Astrocyte (in vitro differentiated cells and primary cell): Measurements from ENCODE around the gene BRD4. TPM values are rescaled to one million over a fixed set of nuclear protein-coding genes. Genes with fewer than 3 reads are reported as not detected.

ENCODE experiments used
- DNase-seq: peaks from one replicate; pipeline ENCODE4 v3.0.0-alpha.2; 2010; ENCODE audit warnings: low read depth
- FAIRE-seq: peaks from 2 replicates; lab custom pipeline; 2011; peaks lifted over from hg19 to GRCh38; lab: Jason Lieb, UNC
- H2AFZ ChIP-seq: 2 replicates; pipeline ENCODE4 v1.6.0; 2012; ENCODE audit warnings: low read depth, low read length, inconsistent platforms
- H3K27ac ChIP-seq: 2 replicates; pipeline ENCODE4 v1.5.1; 2011; ENCODE audit warnings: low read depth, low read length, inconsistent platforms
- H3K27me3 ChIP-seq: 2 replicates; pipeline ENCODE4 v1.6.0; 2011; ENCODE audit warnings: low read length, inconsistent platforms; ENCODE audit not compliant: insufficient read depth
- H3K36me3 ChIP-seq: 2 replicates; pipeline ENCODE4 v1.5.1; 2011; ENCODE audit warnings: low read length, inconsistent platforms; ENCODE audit not compliant: insufficient read depth
- H3K4me1 ChIP-seq: 2 replicates; pipeline ENCODE4 v1.5.1; 2011; ENCODE audit warnings: low read length, inconsistent platforms; ENCODE audit not compliant: insufficient read depth
- H3K4me2 ChIP-seq: 2 replicates; pipeline ENCODE4 v1.6.0; 2012; ENCODE audit warnings: low read length, inconsistent platforms
- H3K4me3 ChIP-seq: 2 replicates; pipeline ENCODE4 v1.5.1; 2011; ENCODE audit warnings: low read depth, mild to moderate bottlenecking, low read length, inconsistent platforms; ENCODE audit not compliant: insufficient read depth
- H3K79me2 ChIP-seq: 2 replicates; pipeline ENCODE4 v1.6.0; 2012; ENCODE audit warnings: mild to moderate bottlenecking, low read length, inconsistent platforms; ENCODE audit not compliant: insufficient read depth
- H3K9ac ChIP-seq: 2 replicates; pipeline ENCODE4 v1.6.0; 2012; ENCODE audit warnings: mild to moderate bottlenecking, low read length, inconsistent platforms
- H3K9me3 ChIP-seq: 2 replicates; pipeline ENCODE4 v1.5.1; 2012; ENCODE audit warnings: low read depth, mild to moderate bottlenecking, low read length, inconsistent platforms; ENCODE audit not compliant: insufficient read depth
- H4K20me1 ChIP-seq: 2 replicates; pipeline ENCODE4 v1.6.0; 2012; ENCODE audit warnings: low read length, inconsistent platforms; ENCODE audit not compliant: insufficient read depth
- H3K27ac Mint-ChIP-seq: one replicate; pipeline ENCODE4 v1.8.0; 2021; ENCODE audit warnings: mild to moderate bottlenecking, mixed read lengths; ENCODE audit not compliant: unreplicated experiment
- H3K27me3 Mint-ChIP-seq: one replicate; pipeline ENCODE4 v1.8.0; 2021; ENCODE audit warnings: low read depth, mixed read lengths; ENCODE audit not compliant: unreplicated experiment
- H3K36me3 Mint-ChIP-seq: one replicate; pipeline ENCODE4 v1.8.0; 2021; ENCODE audit warnings: low read depth, mixed read lengths; ENCODE audit not compliant: unreplicated experiment
- H3K4me1 Mint-ChIP-seq: one replicate; pipeline ENCODE4 v1.8.0; 2021; ENCODE audit warnings: low read depth, mixed read lengths; ENCODE audit not compliant: unreplicated experiment
- H3K4me3 Mint-ChIP-seq: one replicate; pipeline ENCODE4 v1.8.0; 2021; ENCODE audit warnings: mild to moderate bottlenecking, moderate library complexity, mixed read lengths; ENCODE audit not compliant: unreplicated experiment
- H3K9me3 Mint-ChIP-seq: one replicate; pipeline ENCODE4 v1.8.0; 2021; ENCODE audit warnings: mild to moderate bottlenecking, mixed read lengths; ENCODE audit not compliant: unreplicated experiment
- EZH2 ChIP-seq: IDR thresholded peaks from 2 replicates; pipeline ENCODE4 v1.6.1; 2012; ENCODE audit warnings: mild to moderate bottlenecking, low read length, inconsistent platforms; ENCODE audit not compliant: insufficient read depth
- total RNA-seq: library from RNA; stranded (reverse); gene quantifications from 2 replicates; pipeline ENCODE4 v1.2.1, GENCODE V29; 2021
- TF ChIP-seq, protein P1 (sequence below): IDR thresholded peaks from 2 replicates; pipeline ENCODE4 v1.5.1; 2011; ENCODE audit warnings: low read depth, mild to moderate bottlenecking, inconsistent platforms, low read length, moderate library complexity; ENCODE audit not compliant: insufficient read depth

The BRD4 gene
- total RNA-seq, 1 donor from 2014 or later = 128 TPM

DNA sequence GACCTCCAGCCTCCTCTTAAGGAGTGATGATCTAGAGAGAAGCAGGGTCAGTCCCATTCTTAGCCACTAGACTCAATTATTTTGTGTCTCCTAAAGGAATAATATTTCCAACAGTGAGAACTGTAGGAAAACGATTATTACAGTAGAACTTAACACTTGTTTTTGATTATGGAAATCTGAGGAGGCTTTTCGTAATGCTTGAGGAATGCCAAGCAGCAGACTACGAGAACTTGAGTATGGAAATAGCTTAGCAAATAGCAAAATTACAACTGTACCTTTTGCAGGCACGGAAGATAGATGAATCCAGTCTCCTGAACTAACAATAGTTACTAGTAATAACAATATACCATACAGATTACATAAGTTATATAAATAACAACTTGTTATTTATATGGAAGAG is 12.2 kb downstream of the BRD4 start:
- FAIRE-seq = peak; percentile 13
- peaks cover 51% of the 10 kb centered on the region for H3K4me1 ChIP-seq

DNA sequence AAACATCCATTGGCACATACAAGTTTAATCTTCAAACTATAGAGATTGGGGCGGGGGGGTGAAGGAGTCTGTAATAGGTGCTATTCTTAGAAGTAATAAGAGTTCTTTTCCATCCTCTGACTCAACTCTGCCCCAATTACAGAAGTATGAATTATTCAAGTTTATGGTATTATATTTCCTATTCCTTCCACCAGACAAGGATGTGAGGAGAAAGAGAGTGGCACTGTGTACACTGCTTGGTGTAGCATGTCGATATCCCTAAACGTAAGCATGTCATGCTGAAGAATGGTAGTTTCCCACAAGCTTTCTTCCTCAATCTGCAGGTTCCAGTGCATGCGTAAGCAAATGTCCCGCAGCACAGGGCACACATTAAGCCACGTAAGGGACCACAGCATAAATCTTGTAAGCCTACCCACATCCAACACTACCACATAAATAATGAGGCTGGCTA is 14.1 kb downstream of the BRD4 start:
- Histone ChIP-seq H3K27ac (peak overlapping the region; percentile 47), H3K4me3 (no peak overlapping the region), H3K4me2 (peak overlapping the region; percentile 71), H3K9ac (peak overlapping the region; percentile 51), H2AFZ (no peak overlapping the region), H3K9me3 (no peaks in the 10 kb centered on the region), H3K4me1 (peaks cover 53% of the 10 kb centered on the region), H3K27me3 (no peaks in the 10 kb centered on the region), H3K36me3 (no peaks in the 10 kb centered on the region), H3K79me2 (peaks cover 98% of the 10 kb centered on the region), H4K20me1 (peaks cover 94% of the 10 kb centered on the region)
- DNase-seq (no peak), FAIRE-seq (no peak)
- Mint-ChIP-seq H3K36me3 (peaks cover 2% of the 10 kb centered on the region), H3K4me3 (peak overlapping the region; percentile 55), H3K4me1 (peaks cover 61% of the 10 kb centered on the region), H3K27me3 (no peaks in the 10 kb centered on the region), H3K27ac (peak overlapping the region; percentile 62), H3K9me3 (no peaks in the 10 kb centered on the region)
- TF ChIP-seq, protein P1, sequence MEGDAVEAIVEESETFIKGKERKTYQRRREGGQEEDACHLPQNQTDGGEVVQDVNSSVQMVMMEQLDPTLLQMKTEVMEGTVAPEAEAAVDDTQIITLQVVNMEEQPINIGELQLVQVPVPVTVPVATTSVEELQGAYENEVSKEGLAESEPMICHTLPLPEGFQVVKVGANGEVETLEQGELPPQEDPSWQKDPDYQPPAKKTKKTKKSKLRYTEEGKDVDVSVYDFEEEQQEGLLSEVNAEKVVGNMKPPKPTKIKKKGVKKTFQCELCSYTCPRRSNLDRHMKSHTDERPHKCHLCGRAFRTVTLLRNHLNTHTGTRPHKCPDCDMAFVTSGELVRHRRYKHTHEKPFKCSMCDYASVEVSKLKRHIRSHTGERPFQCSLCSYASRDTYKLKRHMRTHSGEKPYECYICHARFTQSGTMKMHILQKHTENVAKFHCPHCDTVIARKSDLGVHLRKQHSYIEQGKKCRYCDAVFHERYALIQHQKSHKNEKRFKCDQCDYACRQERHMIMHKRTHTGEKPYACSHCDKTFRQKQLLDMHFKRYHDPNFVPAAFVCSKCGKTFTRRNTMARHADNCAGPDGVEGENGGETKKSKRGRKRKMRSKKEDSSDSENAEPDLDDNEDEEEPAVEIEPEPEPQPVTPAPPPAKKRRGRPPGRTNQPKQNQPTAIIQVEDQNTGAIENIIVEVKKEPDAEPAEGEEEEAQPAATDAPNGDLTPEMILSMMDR = no peak
- TF ChIP-seq EZH2 = no peak

More for the DNA sequence above, 12.2 kb downstream of the BRD4 start:
- peak; percentile 59 for DNase-seq
- no peaks in the 10 kb centered on the region for H3K9me3 Mint-ChIP-seq
- no peak overlapping the region for H3K27ac Mint-ChIP-seq
- H3K9ac ChIP-seq = peak overlapping the region; percentile 0
- H3K27me3 Mint-ChIP-seq = no peaks in the 10 kb centered on the region
- TF ChIP-seq, protein P1 = no peak
- TF ChIP-seq EZH2 = no peak
- H3K4me1 Mint-ChIP-seq = peaks cover 64% of the 10 kb centered on the region
- H3K36me3 ChIP-seq = no peaks in the 10 kb centered on the region
- H3K79me2 ChIP-seq = peaks cover 98% of the 10 kb centered on the region
- no peak overlapping the region for H2AFZ ChIP-seq
- peak overlapping the region; percentile 30 for H3K27ac ChIP-seq
- H3K9me3 ChIP-seq = no peaks in the 10 kb centered on the region
- H4K20me1 ChIP-seq = peaks cover 95% of the 10 kb centered on the region
- H3K4me3 Mint-ChIP-seq = no peak overlapping the region
- no peaks in the 10 kb centered on the region for H3K36me3 Mint-ChIP-seq
- H3K4me2 ChIP-seq = peak overlapping the region; percentile 30
- H3K27me3 ChIP-seq = no peaks in the 10 kb centered on the region
- H3K4me3 ChIP-seq = no peak overlapping the region

DNA sequence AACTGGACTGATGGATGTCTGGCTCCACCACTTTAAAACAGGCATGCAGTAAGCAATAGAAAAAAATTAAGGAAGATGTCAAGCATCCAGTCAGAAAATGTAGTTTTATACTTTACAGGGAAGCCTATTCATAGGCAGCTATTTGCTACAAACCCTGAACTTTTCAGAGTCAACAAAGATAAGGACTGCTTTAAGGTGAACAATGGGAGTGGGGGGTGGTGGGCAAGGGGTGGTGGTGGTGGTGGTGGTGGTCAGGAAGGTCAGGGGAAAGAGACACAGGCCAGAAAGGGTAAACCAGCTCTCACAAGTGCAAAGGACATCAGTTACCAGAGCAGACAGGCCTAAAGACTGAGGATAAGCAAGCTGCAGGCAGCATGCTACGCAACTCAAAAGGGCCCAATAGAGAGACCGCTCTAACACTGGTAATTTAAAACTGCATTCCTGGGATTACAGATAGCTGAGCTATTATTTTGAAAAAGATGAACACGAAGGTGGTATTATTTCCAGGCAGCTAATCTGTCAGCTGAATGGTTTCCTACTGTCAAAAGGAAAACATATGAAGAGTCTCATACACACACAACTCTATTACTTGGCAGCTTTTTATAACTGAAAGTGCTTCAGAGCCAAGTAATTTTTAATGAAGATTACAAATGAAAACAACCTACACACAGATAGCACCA is 14.8 kb downstream of the BRD4 start:
- H3K4me3 Mint-ChIP-seq = peak overlapping the region; percentile 75
- peaks cover 2% of the 10 kb centered on the region for H3K36me3 Mint-ChIP-seq
- peak overlapping the region; percentile 71 for H3K4me2 ChIP-seq

More for the DNA sequence above, 14.8 kb downstream of the BRD4 start:
- H3K4me1 ChIP-seq = peaks cover 53% of the 10 kb centered on the region
- TF ChIP-seq, protein P1 = no peak
- TF ChIP-seq EZH2 = no peak
- DNase-seq (peak; percentile 68), FAIRE-seq (peak; percentile 70)
- no peak overlapping the region for H3K4me3 ChIP-seq
- H3K27ac ChIP-seq = peak overlapping the region; percentile 47
- no peak overlapping the region for H2AFZ ChIP-seq
- Mint-ChIP-seq H3K4me1 (peaks cover 58% of the 10 kb centered on the region), H3K27me3 (no peaks in the 10 kb centered on the region), H3K27ac (peak overlapping the region; percentile 89), H3K9me3 (no peaks in the 10 kb centered on the region)
- H3K79me2 ChIP-seq = peaks cover 98% of the 10 kb centered on the region
- H3K27me3 ChIP-seq = no peaks in the 10 kb centered on the region
- peak overlapping the region; percentile 51 for H3K9ac ChIP-seq
- H3K9me3 ChIP-seq = no peaks in the 10 kb centered on the region
- peaks cover 94% of the 10 kb centered on the region for H4K20me1 ChIP-seq
- no peaks in the 10 kb centered on the region for H3K36me3 ChIP-seq
